Activated CD8-positive, alpha-beta memory T cell treated with anti-CD3 and anti-CD28 coated beads for 48 hours (primary cell): Measurements from ENCODE around the gene DPH1.
"Not testable (repeated sequence)": the region's sequence is repeated elsewhere in the genome, so short reads cannot be mapped to it uniquely, and the experiment has no call there.

ENCODE experiments used
- DNase-seq, 3 experiments: peaks; one replicate each; pipeline ENCODE4 v3.0.0-alpha.2; 2020; ENCODE audit warnings: low read depth in 2 of 3, low spot score in 2 of 3

Gene DPH1

DNA sequence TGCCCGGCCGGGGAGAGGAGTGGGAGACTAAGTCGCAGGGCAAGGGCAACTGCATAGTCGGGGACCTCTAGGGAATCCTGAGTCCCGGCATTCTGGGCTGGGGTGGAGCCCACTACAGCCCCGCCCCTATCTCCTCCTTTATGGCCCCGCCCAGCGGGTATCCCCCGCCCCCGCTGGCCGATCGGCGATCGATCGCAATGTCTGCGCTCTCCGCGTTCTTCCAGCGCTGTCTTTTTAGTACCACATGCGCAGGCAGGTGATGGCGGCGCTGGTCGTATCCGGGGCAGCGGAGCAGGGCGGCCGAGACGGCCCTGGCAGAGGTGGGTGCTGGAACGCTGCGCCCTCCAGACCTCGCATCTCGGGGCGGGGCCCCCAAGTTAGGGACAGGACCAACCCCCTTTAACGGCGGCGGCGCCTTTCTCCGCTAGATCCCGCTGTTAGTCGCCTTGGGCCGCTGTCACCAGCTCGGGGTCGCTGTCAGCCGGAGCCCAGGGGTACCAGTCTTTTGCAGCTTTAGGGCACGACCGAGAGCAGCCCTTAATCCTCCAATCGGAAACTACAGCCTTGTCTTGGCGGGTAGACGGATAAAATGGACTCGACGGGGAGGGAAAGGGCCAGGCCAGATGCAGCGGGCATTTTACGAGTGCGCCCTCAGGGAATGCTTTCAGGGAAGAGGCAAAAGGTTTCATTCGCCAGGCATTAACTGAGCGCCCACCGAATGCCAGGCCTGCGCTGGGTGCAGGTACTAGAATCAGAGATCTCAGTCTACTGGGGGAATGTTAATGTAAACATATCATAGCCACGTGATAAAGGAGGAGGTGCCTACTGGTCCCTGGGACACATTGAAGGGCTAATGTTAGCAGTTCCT, at the start of gene DPH1:
Gene DPH1, plus strand, starts transcription at position 243 of the 868 bp plus-strand sequence. Its CDS starts 17 bp downstream, at position 260.
- peak; percentile 70 to 79 (median 71) for DNase-seq

GRCh38 chr17:1980665-1981250, 49.2 kb upstream of the DPH1 start:
- DNase-seq, result no peak

GRCh38 chr17:1982793-1983366, 47.1 kb upstream of the DPH1 start:
- not testable (repeated sequence) for DNase-seq

DNA sequence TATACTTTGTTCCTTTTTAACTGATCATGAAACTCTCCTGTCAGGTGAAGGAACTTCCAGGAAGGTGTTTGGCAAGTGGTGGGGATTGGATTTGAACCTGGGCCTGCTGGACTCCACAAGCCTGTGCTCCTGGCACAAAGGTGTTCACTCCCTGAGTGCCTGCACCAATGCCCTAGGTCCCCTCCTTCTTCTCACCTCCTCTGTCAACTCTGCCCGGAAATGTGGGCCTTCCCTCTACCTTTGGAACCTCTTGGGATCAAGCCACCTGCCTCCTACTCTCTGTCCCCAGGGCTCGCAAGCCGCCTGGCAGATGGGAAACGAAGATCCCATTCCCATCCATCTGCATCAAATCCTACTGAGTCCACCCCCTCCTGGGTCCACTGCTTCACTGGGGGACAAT, 44.9 kb upstream of the DPH1 start:
- DNase-seq, result no peak

DNA sequence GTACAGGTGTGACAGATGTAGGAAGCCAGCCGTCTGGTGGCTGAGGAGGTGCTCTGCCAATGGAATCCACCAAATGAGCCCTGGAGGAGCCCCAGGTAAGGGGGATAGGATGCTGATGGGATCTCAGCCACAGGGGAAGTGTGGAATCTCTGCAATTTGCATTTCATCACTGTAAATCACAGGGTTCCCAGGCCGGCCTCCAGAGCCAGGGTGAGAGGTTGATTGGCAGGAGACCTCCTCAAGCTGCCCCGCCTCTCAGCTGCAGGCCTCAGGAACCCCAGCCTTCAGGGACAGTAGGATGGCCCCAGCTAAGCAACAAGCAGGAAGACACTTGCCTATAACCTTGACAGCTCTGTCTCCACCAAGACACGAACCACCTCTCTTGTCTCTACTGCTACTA, 44.3 kb upstream of the DPH1 start:
- no peak for DNase-seq

DNA sequence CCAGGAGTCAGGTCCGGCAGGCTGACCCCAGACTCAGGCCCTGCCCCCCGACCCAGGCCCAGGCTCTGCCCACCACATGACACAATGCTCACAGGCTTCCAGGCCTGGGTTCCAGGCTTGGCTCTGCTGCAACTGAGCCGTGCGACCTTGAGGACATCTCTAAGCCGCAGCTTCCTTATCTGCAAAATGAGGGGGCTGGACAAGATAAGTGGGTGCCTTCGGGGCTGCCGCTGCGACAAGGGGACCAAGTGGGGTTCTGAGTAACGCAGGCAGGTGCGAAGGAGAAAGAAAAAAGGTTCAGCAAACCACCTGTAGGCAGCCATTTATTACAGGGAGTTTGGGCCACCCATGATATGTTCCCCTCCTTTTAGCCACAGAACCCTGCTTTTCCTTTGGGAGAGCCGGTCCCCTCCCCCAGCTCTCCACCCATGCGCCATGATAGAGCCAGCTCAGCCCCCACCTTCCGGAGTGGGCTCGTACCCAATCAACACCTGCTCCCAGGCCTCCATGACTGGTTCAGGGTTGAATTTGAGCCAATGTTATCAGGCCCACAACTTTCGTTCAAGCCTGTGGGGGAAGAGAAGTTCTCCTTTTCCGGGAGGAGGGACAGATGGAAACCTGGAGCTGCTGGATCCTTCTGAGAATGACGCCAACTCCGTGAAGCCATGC, 43.0 kb upstream of the DPH1 start:
- DNase-seq, result no peak

DNA sequence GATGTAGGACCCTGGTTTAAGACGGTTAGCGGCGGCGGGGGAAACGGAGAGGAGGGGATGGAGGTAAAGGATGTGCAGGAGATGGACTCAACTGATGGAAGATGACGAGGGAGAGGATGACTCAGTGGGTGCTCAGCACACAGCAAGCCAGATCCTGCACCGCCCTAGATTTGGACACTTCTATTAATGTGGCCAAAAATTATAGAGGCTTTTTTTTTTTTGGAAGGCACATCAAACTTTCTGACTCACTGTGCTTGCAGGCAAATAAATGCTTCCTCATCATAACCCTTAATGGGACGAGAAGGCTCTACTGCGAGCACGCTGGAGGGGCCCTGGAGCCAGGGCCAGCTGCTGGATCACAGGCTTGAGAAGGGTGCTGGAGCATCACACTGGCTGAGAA, 40.8 kb upstream of the DPH1 start:
- DNase-seq, result no peak

DNA sequence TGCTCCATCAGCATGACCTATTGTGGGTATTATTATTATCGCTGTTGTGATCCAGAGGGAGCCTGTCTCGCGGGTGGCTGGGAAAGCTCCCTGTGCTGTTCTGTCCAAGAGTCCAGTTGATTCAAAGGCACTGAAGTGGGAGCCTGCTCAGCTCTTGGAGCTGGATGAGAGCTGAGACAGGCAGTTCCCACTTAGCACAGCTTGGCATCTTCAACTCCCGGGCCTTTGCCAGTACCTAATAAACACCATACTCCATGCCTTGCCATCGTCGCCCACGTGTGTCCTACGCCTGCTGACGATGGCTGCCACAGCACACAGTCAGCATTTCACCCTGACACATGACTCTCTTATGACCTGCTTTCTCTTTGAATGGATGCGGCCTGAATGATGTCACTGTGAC, 37.4 kb upstream of the DPH1 start:
- no peak for DNase-seq

GRCh38 chr17:1994707-1995106, 35.2 kb upstream of the DPH1 start:
- DNase-seq, result no peak

GRCh38 chr17:1995321-1995892, 34.5 kb upstream of the DPH1 start:
- DNase-seq, result no peak

- DNase-seq, result no peak
Observed at GRCh38 chr17:1995907-1996799, 33.8 kb upstream of the DPH1 start.

- no peak for DNase-seq
Observed at GRCh38 chr17:1996800-1997288, 33.1 kb upstream of the DPH1 start.

- DNase-seq, result no peak
Observed at GRCh38 chr17:1997289-1997926, 32.5 kb upstream of the DPH1 start.

GRCh38 chr17:1997927-1998742, 31.8 kb upstream of the DPH1 start:
- DNase-seq, result no peak

- DNase-seq, result no peak
Observed at GRCh38 chr17:1999557-2000251, 30.2 kb upstream of the DPH1 start.

- no peak for DNase-seq
Observed at GRCh38 chr17:2002767-2003329, 27.1 kb upstream of the DPH1 start.

DNA sequence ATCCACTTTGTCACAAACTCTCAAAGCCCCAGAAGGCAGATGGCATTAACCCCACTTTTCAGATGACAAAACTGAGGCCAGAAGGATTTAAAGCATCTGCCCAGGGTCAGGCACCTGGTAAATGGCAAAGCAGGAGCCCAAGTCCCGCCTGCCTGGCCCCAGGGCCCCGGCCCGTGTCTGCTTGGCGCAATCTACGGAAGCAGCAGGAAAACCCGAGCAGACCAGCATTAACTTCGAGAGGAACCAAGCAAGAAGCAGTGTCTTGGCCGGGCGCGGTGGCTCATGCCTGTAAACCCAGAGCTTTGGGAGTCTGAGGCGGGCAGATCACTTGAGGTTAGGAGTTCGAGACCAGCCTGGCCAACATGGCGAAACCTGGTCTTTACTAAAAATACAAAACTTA, 26.4 kb upstream of the DPH1 start:
- DNase-seq, result no peak

- no peak for DNase-seq
Observed at GRCh38 chr17:2004435-2004952, 25.5 kb upstream of the DPH1 start.
